ENCODE results near the gene MMP24.

GRCh38 chr20:35284267-35284991, 57.9 kb downstream of the MMP24 start, which contains the start of gene EIF6:
- TF ChIP-seq CTCF (conservative IDR thresholded peaks at IDR 0.05; ENCODE audit: low read length): no peak
- no peak for TF ChIP-seq EZH2phosphoT487 (IDR thresholded peaks at IDR 0.05; ENCODE audit: borderline replicate concordance, low read depth, low read length)
